Neural progenitor cell (in vitro differentiated cells): ENCODE measurements around the gene GCN1.

Experiments
- EZH2phosphoT487 ChIP-seq: fragments of 200-600 bp; sonication (generic); IDR thresholded peaks from 2 replicates; pipeline ENCODE4 v1.6.1; 2017; ENCODE audit warnings: antibody characterized with exemption
- TF ChIP-seq, protein P1 (sequence below): fragments of 200-600 bp; sonication (generic); IDR thresholded peaks from 2 replicates; pipeline ENCODE4 v1.5.1; 2017; ENCODE audit warnings: antibody characterized with exemption, mild to moderate bottlenecking

DNA sequence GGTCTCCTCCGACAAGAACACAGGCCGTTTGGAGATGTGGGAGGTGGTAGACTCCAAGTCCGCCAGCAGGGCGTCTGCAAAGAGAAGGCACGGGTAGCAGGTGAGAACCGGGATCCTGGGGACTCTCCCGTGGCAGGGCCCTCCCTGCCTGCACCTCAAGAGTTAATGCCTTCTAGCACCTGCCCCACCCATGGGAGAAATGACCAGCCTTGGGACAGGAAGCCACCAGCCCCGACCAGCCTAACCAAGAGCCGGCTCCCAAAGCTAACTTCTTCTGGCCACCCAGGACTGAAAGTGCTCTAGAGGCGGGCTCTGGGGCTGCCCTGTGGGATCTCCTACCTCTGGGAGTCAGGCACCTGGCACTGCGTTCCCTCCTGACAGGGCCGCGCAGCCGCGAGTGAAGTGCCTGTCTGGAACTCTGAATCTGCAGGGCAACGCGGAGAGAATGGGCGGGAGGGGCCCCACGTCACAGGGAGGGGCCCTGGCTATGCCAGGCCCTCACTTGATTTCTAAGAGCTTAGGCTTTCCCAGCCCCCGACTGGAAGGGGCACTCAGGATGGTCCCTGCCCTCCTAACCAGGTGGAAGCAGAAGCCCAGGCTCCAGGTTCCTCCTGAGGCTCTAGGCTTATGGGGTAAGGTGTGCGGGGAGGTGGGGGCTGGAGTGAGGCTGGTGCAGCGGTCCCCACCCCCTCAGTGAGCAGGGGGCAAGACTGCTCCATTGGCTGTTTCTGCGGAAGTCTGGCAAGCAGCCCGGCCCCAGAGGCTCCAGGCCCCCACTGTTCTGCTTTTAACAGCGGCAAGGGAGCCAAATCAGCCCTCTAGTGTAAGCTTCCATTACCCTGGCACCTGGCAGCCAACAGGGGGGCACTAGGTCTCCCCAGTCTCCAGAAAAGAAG lies 30.0 kb upstream of the GCN1 start:
- no peak for TF ChIP-seq EZH2phosphoT487
- TF ChIP-seq, protein P1, sequence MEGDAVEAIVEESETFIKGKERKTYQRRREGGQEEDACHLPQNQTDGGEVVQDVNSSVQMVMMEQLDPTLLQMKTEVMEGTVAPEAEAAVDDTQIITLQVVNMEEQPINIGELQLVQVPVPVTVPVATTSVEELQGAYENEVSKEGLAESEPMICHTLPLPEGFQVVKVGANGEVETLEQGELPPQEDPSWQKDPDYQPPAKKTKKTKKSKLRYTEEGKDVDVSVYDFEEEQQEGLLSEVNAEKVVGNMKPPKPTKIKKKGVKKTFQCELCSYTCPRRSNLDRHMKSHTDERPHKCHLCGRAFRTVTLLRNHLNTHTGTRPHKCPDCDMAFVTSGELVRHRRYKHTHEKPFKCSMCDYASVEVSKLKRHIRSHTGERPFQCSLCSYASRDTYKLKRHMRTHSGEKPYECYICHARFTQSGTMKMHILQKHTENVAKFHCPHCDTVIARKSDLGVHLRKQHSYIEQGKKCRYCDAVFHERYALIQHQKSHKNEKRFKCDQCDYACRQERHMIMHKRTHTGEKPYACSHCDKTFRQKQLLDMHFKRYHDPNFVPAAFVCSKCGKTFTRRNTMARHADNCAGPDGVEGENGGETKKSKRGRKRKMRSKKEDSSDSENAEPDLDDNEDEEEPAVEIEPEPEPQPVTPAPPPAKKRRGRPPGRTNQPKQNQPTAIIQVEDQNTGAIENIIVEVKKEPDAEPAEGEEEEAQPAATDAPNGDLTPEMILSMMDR, result no peak
